Measurements from ENCODE around the gene RPS6KC1. TPM values are rescaled to one million over a fixed set of nuclear protein-coding genes. Genes with fewer than 3 reads are reported as not detected.

RPS6KC1 gene
- total and polyA plus RNA-seq, 9 of the 15 experiments (the other 6 are each of a cell fraction or from before 2014, with no cell fraction given) = 4.3 to 34.6 (median 20.9) TPM

GRCh38 chr1:213268221-213268620 is 217.2 kb downstream of the RPS6KC1 start (continued):
- TF ChIP-seq CBX3 (IDR thresholded peaks at IDR 0.05; ENCODE audit: borderline replicate concordance in 1 of 2, low read length in 2 of 2) = no peak
- TF ChIP-seq ZNF263 (CRISPR knock-in tag; IDR thresholded peaks at IDR 0.05; ENCODE audit: borderline replicate concordance) = no peak
- no peak for TF ChIP-seq ZNF408 (CRISPR knock-in tag; IDR thresholded peaks at IDR 0.05; ENCODE audit: low read depth)
- TF ChIP-seq NFYB (IDR thresholded peaks at IDR 0.05; ENCODE audit: extremely low read depth, insufficient read length) = no peak
- no peak for TF ChIP-seq ETV1 (tag; conservative IDR thresholded peaks at IDR 0.05; ENCODE audit: low read depth)

- Histone ChIP-seq H3K9ac (ENCODE audit: insufficient read depth in 1 of 2, low read depth in 2 of 2, low read length in 2 of 2) (no peak overlapping the region), H3K36me3 (ENCODE audit: control insufficient read depth, insufficient read depth, low read length) (peaks cover 19% of the 10 kb centered on the region), H3K4me1 (replicated peaks in 1 of 2; ENCODE audit: control insufficient read depth in 2 of 2, insufficient read depth in 2 of 2, low read length in 2 of 2) (no peaks in the 10 kb centered on the region), H2AFZ (ENCODE audit: low read depth, low read length) (no peak overlapping the region), H3K79me2 (ENCODE audit: control insufficient read depth, insufficient read depth, low read length) (no peaks in the 10 kb centered on the region), H3K9me1 (ENCODE audit: control insufficient read depth, insufficient read depth, low read length) (no peaks in the 10 kb centered on the region), H3K27ac (ENCODE audit: extremely low read depth, low read depth, low read length) (no peak overlapping the region), H3K9me3 (replicated peaks; ENCODE audit: control insufficient read depth, insufficient read depth, low read depth, low read length) (no peaks in the 10 kb centered on the region), H3K27me3 (ENCODE audit: control insufficient read depth in 2 of 2, insufficient read depth in 2 of 2, low read length in 2 of 2) (no peaks in the 10 kb centered on the region), H4K20me1 (replicated peaks; ENCODE audit: control insufficient read depth, insufficient read depth, low read length) (no peaks in the 10 kb centered on the region), H3K4me3 (no peak overlapping the region), H3K4me2 (ENCODE audit: insufficient read depth, low read length) (no peak overlapping the region)
- FAIRE-seq (no peak), DNase-seq (ENCODE audit: extremely low read depth in 1 of 4, low spot score in 3 of 4) (no peak), ATAC-seq (no peak)
- peak; percentile 73 for TF ChIP-seq ZNF316 (IDR thresholded peaks at IDR 0.05)
- no peak for TF ChIP-seq TFE3 (CRISPR knock-in tag; IDR thresholded peaks at IDR 0.05)
- TF ChIP-seq C11orf30 (IDR thresholded peaks at IDR 0.05; ENCODE audit: low read depth) = peak; percentile 46; the same call in 1 of the 2 replicates
- no TSS peak for BruUV-seq (replicated peaks)
- intact Hi-C loops (cut with micrococcal nuclease) = no loop called here
- in situ Hi-C loops (cut with MboI) = no loop called here
- ChIA-PET CTCF (ENCODE audit: low intra/inter-chr PET ratio) (no interaction called here), POLR2A (no interaction called here)
- 91% methylated on average over 1 of the region's 1 CpG for WGBS (ENCODE audit: insufficient coverage, low coverage, missing lambda C conversion rate)
Observed at GRCh38 chr1:213269829-213270228, 218.8 kb downstream of the RPS6KC1 start.

Measured in K562 (cell line).